Measurements from ENCODE around the gene ACTR1B. TPM values are rescaled to one million over a fixed set of nuclear protein-coding genes. Genes with fewer than 3 reads are reported as not detected.

The ACTR1B gene
- total and polyA plus RNA-seq, 2 of the 4 experiments (the other 2 are of a cell fraction): 40.5 to 68.8 TPM

DNA sequence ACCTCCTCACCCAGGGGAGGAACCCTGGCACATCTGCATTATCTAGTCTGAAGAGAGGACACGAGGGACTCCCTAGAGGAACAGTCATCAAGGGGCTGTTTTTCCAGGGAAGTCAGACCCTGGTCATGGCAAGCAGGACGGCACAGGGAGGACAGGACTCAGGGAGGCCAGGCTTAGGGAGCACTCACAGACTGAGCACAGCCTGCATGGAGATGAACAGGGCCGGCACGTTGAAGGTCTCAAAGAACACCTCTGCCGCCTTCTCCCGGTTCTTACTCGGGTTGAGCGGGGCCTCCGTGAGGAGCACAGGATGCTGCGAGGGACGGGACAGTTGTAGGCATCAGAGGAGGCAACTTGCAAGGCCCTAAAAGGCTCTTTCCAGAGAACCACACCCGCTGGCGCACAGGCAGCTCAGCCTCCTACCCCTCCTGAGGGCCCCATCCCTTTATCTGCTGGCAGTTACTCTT, 5.1 kb downstream of the ACTR1B start:
- H4K8ac ChIP-seq (ENCODE audit: low read depth in 2 of 2, low read length in 2 of 2): no peak overlapping the region
- in situ Hi-C loops (cut with MboI; ENCODE audit: low sequenced_read_pairs) (loop anchor here (25.0 kb wide), 1 partner anchor 1596 kb away; no protein-coding TSS in a partner anchor), dilution Hi-C loops (cut with HindIII; ENCODE audit: low sequenced_read_pairs, unreplicated experiment) (no loop called here), intact Hi-C loops (cut with micrococcal nuclease) (no loop called here)
- no peak overlapping the region for H2BK20ac ChIP-seq (ENCODE audit: low read depth, low read length)
- 93% methylated on average over 8 of the region's 13 CpGs; no CpG with 5 or more reads in 1 of the 2 experiments for WGBS, 2 experiments (ENCODE audit: extremely low coverage in 2 of 2, insufficient read length in 1 of 2)
- H3K4me2 ChIP-seq (ENCODE audit: low read depth, low read length): no peak overlapping the region
- H3K56ac ChIP-seq (ENCODE audit: extremely low read depth, insufficient read depth, low read length): no peak overlapping the region
- no peak for TF ChIP-seq MXI1 (IDR thresholded peaks at IDR 0.05; ENCODE audit: borderline replicate concordance, low read depth, low read length)
- no peak for TF ChIP-seq RCOR1 (IDR thresholded peaks at IDR 0.05; ENCODE audit: insufficient replicate concordance, low read length)
- no peak for TF ChIP-seq RFX5 (IDR thresholded peaks at IDR 0.05; ENCODE audit: low read depth, low read length)
- no peak for TF ChIP-seq NFE2L2 (IDR thresholded peaks at IDR 0.05; ENCODE audit: low read depth, low read length)
- no peak for TF ChIP-seq MAFK (IDR thresholded peaks at IDR 0.05; ENCODE audit: low read depth, low read length)
- TF ChIP-seq, protein P1, sequence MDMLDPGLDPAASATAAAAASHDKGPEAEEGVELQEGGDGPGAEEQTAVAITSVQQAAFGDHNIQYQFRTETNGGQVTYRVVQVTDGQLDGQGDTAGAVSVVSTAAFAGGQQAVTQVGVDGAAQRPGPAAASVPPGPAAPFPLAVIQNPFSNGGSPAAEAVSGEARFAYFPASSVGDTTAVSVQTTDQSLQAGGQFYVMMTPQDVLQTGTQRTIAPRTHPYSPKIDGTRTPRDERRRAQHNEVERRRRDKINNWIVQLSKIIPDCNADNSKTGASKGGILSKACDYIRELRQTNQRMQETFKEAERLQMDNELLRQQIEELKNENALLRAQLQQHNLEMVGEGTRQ (IDR thresholded peaks at IDR 0.05; ENCODE audit: low read depth, low read length): no peak
- TF ChIP-seq SMC3 (IDR thresholded peaks at IDR 0.05; ENCODE audit: low read depth, low read length): no peak
- TF ChIP-seq, protein P2, sequence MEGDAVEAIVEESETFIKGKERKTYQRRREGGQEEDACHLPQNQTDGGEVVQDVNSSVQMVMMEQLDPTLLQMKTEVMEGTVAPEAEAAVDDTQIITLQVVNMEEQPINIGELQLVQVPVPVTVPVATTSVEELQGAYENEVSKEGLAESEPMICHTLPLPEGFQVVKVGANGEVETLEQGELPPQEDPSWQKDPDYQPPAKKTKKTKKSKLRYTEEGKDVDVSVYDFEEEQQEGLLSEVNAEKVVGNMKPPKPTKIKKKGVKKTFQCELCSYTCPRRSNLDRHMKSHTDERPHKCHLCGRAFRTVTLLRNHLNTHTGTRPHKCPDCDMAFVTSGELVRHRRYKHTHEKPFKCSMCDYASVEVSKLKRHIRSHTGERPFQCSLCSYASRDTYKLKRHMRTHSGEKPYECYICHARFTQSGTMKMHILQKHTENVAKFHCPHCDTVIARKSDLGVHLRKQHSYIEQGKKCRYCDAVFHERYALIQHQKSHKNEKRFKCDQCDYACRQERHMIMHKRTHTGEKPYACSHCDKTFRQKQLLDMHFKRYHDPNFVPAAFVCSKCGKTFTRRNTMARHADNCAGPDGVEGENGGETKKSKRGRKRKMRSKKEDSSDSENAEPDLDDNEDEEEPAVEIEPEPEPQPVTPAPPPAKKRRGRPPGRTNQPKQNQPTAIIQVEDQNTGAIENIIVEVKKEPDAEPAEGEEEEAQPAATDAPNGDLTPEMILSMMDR (conservative IDR thresholded peaks at IDR 0.05; ENCODE audit: low read depth, low read length): no peak
- TF ChIP-seq CHD1 (IDR thresholded peaks at IDR 0.05; ENCODE audit: low read depth, low read length): no peak
- TF ChIP-seq, protein P3, sequence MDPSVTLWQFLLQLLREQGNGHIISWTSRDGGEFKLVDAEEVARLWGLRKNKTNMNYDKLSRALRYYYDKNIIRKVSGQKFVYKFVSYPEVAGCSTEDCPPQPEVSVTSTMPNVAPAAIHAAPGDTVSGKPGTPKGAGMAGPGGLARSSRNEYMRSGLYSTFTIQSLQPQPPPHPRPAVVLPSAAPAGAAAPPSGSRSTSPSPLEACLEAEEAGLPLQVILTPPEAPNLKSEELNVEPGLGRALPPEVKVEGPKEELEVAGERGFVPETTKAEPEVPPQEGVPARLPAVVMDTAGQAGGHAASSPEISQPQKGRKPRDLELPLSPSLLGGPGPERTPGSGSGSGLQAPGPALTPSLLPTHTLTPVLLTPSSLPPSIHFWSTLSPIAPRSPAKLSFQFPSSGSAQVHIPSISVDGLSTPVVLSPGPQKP (IDR thresholded peaks at IDR 0.05; ENCODE audit: borderline replicate concordance, low read depth, low read length): no peak
- no peak for TF ChIP-seq FOS (IDR thresholded peaks at IDR 0.05; ENCODE audit: low read depth, low read length)
- no peak for TF ChIP-seq MAZ (IDR thresholded peaks at IDR 0.05; ENCODE audit: borderline replicate concordance, low read depth, low read length)
- no peak for TF ChIP-seq BHLHE40 (IDR thresholded peaks at IDR 0.05; ENCODE audit: low read depth, low read length)
- no peak for TF ChIP-seq POLR2A (IDR thresholded peaks at IDR 0.05; ENCODE audit: low read depth, low read length)
- no peak for TF ChIP-seq RAD21 (IDR thresholded peaks at IDR 0.05; ENCODE audit: low read length)
- no peak overlapping the region for H2BK120ac ChIP-seq (ENCODE audit: low read depth, low read length)
- no peak overlapping the region for H3K4me3 ChIP-seq (ENCODE audit: insufficient read depth, low read depth, low read length)
- no TSS peak for BruUV-seq (replicated peaks)
- ATAC-seq (ENCODE audit: low read depth) (no peak), DNase-seq (no peak)
- peaks cover 44% of the 10 kb centered on the region for H3K36me3 ChIP-seq (ENCODE audit: control insufficient read depth, insufficient read depth, low read length)
- H3K4me1 ChIP-seq (ENCODE audit: control insufficient read depth, insufficient read depth, low read length): peaks cover 9% of the 10 kb centered on the region
- peaks cover 11% of the 10 kb centered on the region for H3K9me1 ChIP-seq (ENCODE audit: insufficient read depth, low read length)
- no peak overlapping the region for H3K9ac ChIP-seq (ENCODE audit: low read depth, low read length)
- no peak overlapping the region for H3K23ac ChIP-seq (ENCODE audit: low read depth, low read length)
- no peak overlapping the region for H3K27ac ChIP-seq (ENCODE audit: insufficient read depth, low read length)
- peaks cover 14% of the 10 kb centered on the region for H3K9me3 ChIP-seq (ENCODE audit: control insufficient read depth, insufficient read depth, low read length)
- H2BK15ac ChIP-seq (ENCODE audit: low read depth, low read length): no peak overlapping the region
- no peak overlapping the region for H2AFZ ChIP-seq (replicated peaks; ENCODE audit: low read length, poor library complexity)
- CTCF ChIA-PET: no interaction called here
- H2BK5ac ChIP-seq (ENCODE audit: low read depth, low read length, poor library complexity, severe bottlenecking): no peak overlapping the region
- H3K27me3 ChIP-seq (ENCODE audit: control insufficient read depth, insufficient read depth, low read length): no peaks in the 10 kb centered on the region
- POLR2A ChIA-PET (ENCODE audit: unreplicated experiment): no interaction called here
- H2AK9ac ChIP-seq (replicated peaks; ENCODE audit: low read depth, low read length, poor library complexity): no peak overlapping the region
- peaks cover 12 to 49% of the 10 kb centered on the region in 2 experiments; a peak in 3 of 4 replicates for H3K79me1 ChIP-seq (ENCODE audit: low read depth in 1 of 2, low read length in 2 of 2)
- no peak overlapping the region for H3K18ac ChIP-seq (ENCODE audit: low read depth, low read length)
- H4K91ac ChIP-seq (ENCODE audit: insufficient read depth, low read depth, low read length): no peak overlapping the region
- no peak overlapping the region for H3K14ac ChIP-seq (replicated peaks; ENCODE audit: low read depth, low read length)
- H2AK5ac ChIP-seq (ENCODE audit: low read depth, low read length): no peak overlapping the region
- H4K5ac ChIP-seq (ENCODE audit: low read depth, low read length): no peak overlapping the region
- 0 out of 2 replicates have a peak, but pooled peaks cover 8% of the 10 kb centered on the region for H4K20me1 ChIP-seq (ENCODE audit: insufficient read depth, low read length)
- no peak overlapping the region for H3K4ac ChIP-seq (ENCODE audit: low read depth, low read length)
